Gastroesophageal sphincter (tissue), 3 donors: ENCODE measurements around the gene MSL3B.

ENCODE experiments used
- EP300 ChIP-seq: sonication (generic); formaldehyde crosslinking; IDR thresholded peaks from one replicate; pipeline ENCODE4 v1.6.1; 2017; ENCODE audit warnings: antibody characterized with exemption, mild to moderate bottlenecking
- POLR2A ChIP-seq, 2 donors: fragments of 450-650 bp; IDR thresholded peaks; one replicate each; pipeline ENCODE4 v1.6.1; 2017; ENCODE audit warnings: antibody characterized with exemption in 2 of 2, mild to moderate bottlenecking in 2 of 2, moderate library complexity in 1 of 2
- POLR2AphosphoS5 ChIP-seq: sonication (generic); formaldehyde crosslinking; IDR thresholded peaks from one replicate; pipeline ENCODE4 v1.6.1; 2017; ENCODE audit warnings: antibody characterized with exemption
- TF ChIP-seq, protein P1 (sequence below), 4 experiments: fragments of 200-600 bp in 2 of 4; fragments of 450-650 bp in 2 of 4; sonication (generic) in 1 of 4; IDR thresholded peaks; one replicate each; pipeline ENCODE4 v1.5.1; 2017 to 2019; ENCODE audit warnings: antibody characterized with exemption in 4 of 4, mild to moderate bottlenecking in 2 of 4, moderate library complexity in 2 of 4

DNA sequence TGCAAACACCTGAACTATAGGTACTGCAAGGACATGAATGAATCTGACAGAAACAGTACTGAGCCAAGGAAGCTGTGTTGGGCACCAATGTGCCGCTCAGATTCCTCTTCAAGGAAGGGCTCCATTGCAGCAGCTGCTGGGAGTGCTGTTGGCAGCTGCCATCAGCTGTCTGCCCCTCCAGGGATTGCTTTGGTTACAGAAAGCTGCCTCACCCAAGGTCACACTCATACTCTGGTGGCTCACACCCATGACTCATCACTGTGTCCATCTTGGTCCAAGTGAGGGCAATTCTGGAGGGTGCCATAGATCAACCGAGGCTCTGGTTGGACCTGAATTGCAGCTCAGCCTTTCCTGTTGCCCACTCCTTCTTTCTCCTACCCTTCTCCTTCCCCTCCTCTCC is 24.6 kb upstream of the MSL3B start:
- TF ChIP-seq, protein P1, sequence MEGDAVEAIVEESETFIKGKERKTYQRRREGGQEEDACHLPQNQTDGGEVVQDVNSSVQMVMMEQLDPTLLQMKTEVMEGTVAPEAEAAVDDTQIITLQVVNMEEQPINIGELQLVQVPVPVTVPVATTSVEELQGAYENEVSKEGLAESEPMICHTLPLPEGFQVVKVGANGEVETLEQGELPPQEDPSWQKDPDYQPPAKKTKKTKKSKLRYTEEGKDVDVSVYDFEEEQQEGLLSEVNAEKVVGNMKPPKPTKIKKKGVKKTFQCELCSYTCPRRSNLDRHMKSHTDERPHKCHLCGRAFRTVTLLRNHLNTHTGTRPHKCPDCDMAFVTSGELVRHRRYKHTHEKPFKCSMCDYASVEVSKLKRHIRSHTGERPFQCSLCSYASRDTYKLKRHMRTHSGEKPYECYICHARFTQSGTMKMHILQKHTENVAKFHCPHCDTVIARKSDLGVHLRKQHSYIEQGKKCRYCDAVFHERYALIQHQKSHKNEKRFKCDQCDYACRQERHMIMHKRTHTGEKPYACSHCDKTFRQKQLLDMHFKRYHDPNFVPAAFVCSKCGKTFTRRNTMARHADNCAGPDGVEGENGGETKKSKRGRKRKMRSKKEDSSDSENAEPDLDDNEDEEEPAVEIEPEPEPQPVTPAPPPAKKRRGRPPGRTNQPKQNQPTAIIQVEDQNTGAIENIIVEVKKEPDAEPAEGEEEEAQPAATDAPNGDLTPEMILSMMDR (IDR thresholded peaks at IDR 0.05) = no peak
- no peak for TF ChIP-seq POLR2A (IDR thresholded peaks at IDR 0.05)
- no peak for TF ChIP-seq EP300
- no peak for TF ChIP-seq POLR2AphosphoS5
